GM08714 (cell line): ENCODE results near the gene GPD1.
"Not testable (repeated sequence)": the region's sequence is repeated elsewhere in the genome, so short reads cannot be mapped to it uniquely, and the experiment has no call there.

Source experiments
- H3K4me3 ChIP-seq: fragments of 200-500 bp; sonication (Bioruptor generic); 2 replicates; pipeline ENCODE4 v1.5.1; 2014; ENCODE audit warnings: mild to moderate bottlenecking, low read length, inconsistent platforms
- ZNF274 ChIP-seq: IDR thresholded peaks from 2 replicates; pipeline ENCODE4 v1.6.1; 2012; ENCODE audit warnings: mild to moderate bottlenecking, low read depth, low read length

GPD1 gene

DNA sequence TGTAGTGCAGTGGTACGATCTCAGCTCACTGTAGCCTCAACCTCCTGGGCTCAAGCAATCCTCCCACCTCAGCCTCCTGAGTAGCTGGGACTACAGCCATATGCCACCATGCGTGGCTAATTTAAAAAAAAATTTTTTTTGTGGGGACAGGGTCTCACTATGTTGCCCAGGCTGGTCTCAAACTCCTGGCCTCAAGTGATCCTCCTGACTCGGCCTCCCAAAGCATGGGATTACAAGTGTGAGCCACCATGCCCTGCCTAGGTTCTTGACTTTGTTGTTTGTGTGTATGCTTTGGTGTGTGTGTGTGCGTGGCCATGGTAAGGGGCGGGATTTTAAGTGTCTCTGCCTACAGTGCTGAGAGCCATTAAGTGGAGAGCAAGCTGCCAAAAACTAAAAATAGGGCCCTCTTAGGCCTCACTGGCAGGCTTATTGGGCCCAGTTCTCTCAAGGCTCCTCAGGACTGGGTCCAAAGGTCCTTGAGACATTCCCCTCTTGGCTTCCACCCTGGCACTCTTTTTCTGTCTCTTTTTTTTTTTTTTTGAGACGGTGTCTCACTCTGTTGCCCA is 13.3 kb downstream of the GPD1 start:
- no peak overlapping the region for H3K4me3 ChIP-seq
- no peak for TF ChIP-seq ZNF274

DNA sequence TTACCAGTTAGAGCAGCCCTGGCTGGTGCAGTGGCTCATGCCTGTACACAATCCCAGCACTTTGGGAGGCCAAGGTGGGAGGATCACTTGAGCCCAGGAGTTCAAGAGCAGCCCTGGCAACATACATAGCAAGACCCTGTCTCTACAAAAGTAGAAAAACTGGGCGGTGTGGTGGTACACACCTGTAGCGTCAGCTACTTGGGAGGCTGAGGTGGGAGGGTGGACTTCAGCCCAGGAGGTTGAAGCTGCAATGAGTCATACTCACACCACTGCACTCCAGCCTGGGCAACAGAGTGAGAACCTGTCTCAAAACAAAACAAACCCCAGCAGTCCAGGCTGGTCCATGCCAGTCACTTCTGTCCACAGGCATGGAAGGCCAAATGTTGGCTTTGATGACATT is 15.6 kb downstream of the GPD1 start:
- TF ChIP-seq ZNF274: no peak
- no peak overlapping the region for H3K4me3 ChIP-seq

GRCh38 chr12:50120521-50120920 is 16.7 kb downstream of the GPD1 start:
- TF ChIP-seq ZNF274: no peak
- no peak overlapping the region for H3K4me3 ChIP-seq

- no peak for TF ChIP-seq ZNF274
- H3K4me3 ChIP-seq: no peak overlapping the region
Measured at GRCh38 chr12:50120953-50121352, 17.1 kb downstream of the GPD1 start.

DNA sequence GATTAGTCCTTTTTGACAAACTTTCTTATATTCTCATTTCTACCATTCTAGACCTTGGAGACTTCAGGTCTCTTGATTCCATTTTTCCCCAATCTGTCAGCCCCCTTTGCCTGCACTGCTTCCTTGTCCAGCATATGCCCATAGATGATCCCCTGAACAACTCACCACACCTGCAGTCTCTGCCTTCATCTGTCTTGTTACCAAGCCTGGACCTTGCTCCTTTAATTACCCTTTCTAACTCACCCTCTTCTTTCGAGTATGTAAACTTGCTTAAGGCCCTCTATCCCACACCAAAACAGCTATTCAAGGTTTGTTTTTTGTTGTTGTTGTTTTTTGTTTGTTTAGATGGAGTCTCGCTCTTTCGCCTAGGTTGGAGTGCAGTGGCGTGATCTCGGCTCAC is 17.8 kb downstream of the GPD1 start:
- no peak for TF ChIP-seq ZNF274
- no peak overlapping the region for H3K4me3 ChIP-seq

DNA sequence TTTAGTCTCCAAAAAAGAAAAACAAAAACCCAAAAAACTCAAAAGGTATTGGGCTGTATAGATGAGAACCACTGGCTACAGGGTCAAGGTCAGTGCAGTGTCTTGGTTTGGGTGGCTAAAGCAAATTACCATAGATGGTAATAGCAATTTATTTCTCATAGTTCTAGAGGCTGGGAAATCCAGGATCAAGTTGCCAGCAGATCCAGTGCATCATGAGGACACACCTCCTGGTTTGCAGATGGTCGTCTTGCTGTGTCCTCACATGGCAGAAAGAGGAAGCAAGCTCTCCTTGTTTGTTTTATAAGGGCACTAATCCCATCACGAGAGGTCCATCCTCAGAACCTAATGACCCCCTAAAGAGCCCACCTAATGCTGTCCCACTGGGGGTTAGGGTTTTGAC is 19.4 kb downstream of the GPD1 start:
- TF ChIP-seq ZNF274: no peak
- no peak overlapping the region for H3K4me3 ChIP-seq

DNA sequence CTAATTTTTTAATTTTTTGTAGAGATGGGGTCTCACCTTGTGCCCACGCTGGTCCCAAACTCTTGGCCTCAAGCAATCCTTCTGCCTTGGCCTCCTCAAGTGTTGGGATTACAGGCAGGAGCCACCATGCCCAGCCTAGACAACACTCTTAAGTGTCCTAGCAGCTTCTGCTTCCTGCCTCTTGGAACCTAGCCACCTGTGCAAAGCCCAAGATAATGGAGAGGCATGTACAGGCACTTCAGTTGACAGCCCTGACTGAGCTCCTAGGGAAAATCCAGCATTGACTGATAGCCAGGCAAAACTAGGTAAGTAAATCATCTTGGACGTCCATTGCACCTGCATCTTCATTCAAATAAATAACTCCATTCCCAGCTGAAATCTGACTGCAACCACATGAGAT is 23.7 kb downstream of the GPD1 start:
- no peak for TF ChIP-seq ZNF274
- no peak overlapping the region for H3K4me3 ChIP-seq

DNA sequence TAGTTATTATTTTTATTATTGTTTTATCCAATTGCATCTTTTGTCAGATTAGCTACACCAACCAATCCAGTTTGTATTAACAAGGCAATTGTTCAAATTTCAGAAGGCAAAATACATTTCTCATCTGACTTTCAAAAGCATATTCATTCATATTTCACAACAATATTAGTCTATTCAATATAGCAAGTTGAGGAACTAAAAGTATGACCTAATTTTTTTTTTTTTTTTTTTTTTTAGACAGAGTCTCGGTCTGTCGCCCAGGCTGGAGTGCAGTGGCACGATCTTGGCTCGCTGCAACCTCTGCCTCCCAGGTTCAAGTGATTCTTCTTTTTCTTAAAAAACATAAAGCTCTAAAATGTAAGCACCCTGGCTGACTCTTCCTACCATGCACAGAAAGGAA is 25.5 kb downstream of the GPD1 start:
- H3K4me3 ChIP-seq: no peak overlapping the region
- no peak for TF ChIP-seq ZNF274

DNA sequence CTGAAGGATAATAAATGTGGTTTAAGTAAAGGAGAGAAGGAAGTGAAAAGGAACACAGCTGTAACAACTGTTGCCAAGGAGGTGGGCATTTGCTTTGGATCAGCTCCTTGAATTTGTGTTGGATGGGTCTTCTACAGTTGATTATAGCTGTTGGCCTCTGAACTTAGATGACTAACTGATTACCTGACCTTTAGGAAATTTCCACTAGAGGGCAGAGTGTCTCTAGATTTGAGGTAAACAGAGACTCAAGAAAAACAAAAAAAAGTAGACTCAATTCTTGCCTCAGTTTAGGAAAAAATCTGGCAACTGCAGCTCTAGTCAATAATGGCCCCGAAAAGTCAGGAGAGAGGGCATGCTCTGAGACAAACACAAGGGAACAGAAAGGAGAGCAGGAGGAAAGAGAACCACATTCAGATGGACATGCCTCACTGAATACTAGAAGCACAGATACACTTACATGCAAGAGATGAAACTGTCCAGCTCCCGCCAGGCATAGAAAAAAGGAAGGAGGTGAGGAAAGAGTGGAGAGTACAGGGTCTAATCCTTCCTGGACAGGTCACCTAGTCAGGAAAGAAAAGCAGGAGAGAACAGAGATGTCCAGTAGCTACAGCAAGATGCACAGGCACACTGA is 28.8 kb downstream of the GPD1 start:
- H3K4me3 ChIP-seq: no peak overlapping the region

GRCh38 chr12:50142993-50143392 is 39.2 kb downstream of the GPD1 start:
- no peak for TF ChIP-seq ZNF274
- no peak overlapping the region for H3K4me3 ChIP-seq

More for the DNA sequence above, 28.8 kb downstream of the GPD1 start:
- TF ChIP-seq ZNF274: no peak

GRCh38 chr12:50145439-50145838 is 41.6 kb downstream of the GPD1 start:
- no peak for TF ChIP-seq ZNF274
- H3K4me3 ChIP-seq: no peak overlapping the region

- H3K4me3 ChIP-seq: no peak overlapping the region
- TF ChIP-seq ZNF274: no peak
Measured at GRCh38 chr12:50147281-50147680, 43.5 kb downstream of the GPD1 start.

DNA sequence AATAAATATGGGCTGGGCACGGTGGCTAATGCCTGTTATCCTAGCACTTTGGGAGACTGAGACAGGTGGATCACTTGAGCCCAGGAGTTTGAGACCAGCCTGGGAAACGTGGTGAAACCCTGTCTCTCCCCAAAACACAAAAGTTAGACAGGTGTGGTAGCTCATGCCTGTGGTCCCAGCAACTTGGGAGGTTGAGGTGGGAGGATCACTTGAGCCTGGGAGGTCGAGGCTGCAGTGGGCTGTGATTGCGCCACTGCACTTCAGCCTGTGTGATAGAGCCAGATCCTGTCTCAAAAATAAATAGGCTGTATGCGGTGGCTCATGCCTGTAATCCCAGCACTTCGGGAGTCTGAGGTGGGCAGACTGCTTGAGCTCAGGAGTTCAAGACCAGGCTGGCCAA is 44.2 kb downstream of the GPD1 start:
- H3K4me3 ChIP-seq: not testable (repeated sequence)

GRCh38 chr12:50149311-50149710 is 45.5 kb downstream of the GPD1 start:
- TF ChIP-seq ZNF274: no peak
- no peak overlapping the region for H3K4me3 ChIP-seq

- no peak overlapping the region for H3K4me3 ChIP-seq
- no peak for TF ChIP-seq ZNF274
Measured at GRCh38 chr12:50151047-50151687, 47.4 kb downstream of the GPD1 start.

GRCh38 chr12:50154947-50155346 is 51.1 kb downstream of the GPD1 start:
- not testable (repeated sequence) for H3K4me3 ChIP-seq
